Measurements from ENCODE around the gene DLG2. TPM values are rescaled to one million over a fixed set of nuclear protein-coding genes. Genes with fewer than 3 reads are reported as not detected.
"Not testable (repeated sequence)": the region's sequence is repeated elsewhere in the genome, so short reads cannot be mapped to it uniquely, and the experiment has no call there.

The DLG2 gene
- total RNA-seq, 3 donors from 2014 or later, result 4.3 to 12.3 (median 6.9) TPM

DNA sequence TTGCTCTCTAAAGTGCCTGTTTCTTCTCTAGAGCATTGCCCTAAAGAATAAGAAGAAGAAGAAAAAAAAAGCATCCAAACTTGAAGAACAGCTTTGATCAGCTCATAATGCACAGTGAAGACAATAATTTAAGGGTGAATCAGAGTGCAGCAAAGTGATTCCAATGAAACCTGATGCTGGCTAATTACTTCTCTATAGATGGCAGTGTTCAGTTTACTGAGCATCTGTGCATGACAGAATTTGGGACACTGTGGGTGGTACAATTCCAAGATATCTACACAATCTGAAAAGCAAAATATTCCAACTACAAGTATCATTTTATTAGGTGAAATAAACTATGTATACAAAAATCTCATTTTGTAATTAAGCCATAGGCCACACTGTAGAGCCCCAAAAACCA is 1890.5 kb downstream of the DLG2 start:
- H3K4me1 ChIP-seq, result no peaks in the 10 kb centered on the region
- H3K9me3 ChIP-seq, result no peaks in the 10 kb centered on the region
- no peak overlapping the region for H3K4me3 ChIP-seq
- intact Hi-C loops (cut with DNase I; ENCODE audit: low total_unique reads), result no loop called here
- TF ChIP-seq POLR2A (IDR thresholded peaks at IDR 0.05) (no peak), POLR2AphosphoS5 (IDR thresholded peaks at IDR 0.05) (no peak)
- TF ChIP-seq, protein P1, sequence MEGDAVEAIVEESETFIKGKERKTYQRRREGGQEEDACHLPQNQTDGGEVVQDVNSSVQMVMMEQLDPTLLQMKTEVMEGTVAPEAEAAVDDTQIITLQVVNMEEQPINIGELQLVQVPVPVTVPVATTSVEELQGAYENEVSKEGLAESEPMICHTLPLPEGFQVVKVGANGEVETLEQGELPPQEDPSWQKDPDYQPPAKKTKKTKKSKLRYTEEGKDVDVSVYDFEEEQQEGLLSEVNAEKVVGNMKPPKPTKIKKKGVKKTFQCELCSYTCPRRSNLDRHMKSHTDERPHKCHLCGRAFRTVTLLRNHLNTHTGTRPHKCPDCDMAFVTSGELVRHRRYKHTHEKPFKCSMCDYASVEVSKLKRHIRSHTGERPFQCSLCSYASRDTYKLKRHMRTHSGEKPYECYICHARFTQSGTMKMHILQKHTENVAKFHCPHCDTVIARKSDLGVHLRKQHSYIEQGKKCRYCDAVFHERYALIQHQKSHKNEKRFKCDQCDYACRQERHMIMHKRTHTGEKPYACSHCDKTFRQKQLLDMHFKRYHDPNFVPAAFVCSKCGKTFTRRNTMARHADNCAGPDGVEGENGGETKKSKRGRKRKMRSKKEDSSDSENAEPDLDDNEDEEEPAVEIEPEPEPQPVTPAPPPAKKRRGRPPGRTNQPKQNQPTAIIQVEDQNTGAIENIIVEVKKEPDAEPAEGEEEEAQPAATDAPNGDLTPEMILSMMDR (IDR thresholded peaks at IDR 0.05), result no peak
- no peak for DNase-seq (ENCODE audit: low spot score in 2 of 2)
- no peaks in the 10 kb centered on the region for H3K27me3 ChIP-seq
- no peaks in the 10 kb centered on the region for H3K36me3 ChIP-seq
- H3K27ac ChIP-seq, result no peak overlapping the region

DNA sequence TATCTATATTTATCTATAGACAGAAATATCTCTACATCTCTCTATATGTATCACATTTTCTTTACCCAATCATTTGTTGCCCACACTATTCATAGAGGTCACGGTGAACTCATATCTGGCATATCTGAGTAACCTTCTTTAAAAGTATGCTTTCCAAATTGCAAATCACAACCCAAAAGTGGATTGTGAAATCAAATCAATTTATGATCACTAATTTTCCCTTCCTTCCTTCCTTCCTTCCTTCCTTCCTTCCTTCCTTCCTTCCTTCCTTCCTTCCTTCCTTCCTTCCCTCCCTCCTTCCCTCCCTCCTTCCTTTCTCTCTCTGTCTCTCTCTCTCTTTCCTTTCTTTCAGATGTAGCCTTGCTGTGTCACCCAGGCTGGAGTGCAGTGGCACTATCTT is 1893.0 kb downstream of the DLG2 start:
- Histone ChIP-seq H3K9me3 (no peaks in the 10 kb centered on the region), H3K4me1 (no peaks in the 10 kb centered on the region), H3K36me3 (no peaks in the 10 kb centered on the region), H3K27me3 (no peaks in the 10 kb centered on the region), H3K4me3 (no peak overlapping the region), H3K27ac (no peak overlapping the region)
- no peak for DNase-seq (ENCODE audit: low spot score in 2 of 2)
- intact Hi-C loops (cut with DNase I; ENCODE audit: low total_unique reads), result no loop called here
- TF ChIP-seq, protein P1 (IDR thresholded peaks at IDR 0.05), result no peak
- TF ChIP-seq POLR2A (IDR thresholded peaks at IDR 0.05), result no peak
- no peak for TF ChIP-seq POLR2AphosphoS5 (IDR thresholded peaks at IDR 0.05)

DNA sequence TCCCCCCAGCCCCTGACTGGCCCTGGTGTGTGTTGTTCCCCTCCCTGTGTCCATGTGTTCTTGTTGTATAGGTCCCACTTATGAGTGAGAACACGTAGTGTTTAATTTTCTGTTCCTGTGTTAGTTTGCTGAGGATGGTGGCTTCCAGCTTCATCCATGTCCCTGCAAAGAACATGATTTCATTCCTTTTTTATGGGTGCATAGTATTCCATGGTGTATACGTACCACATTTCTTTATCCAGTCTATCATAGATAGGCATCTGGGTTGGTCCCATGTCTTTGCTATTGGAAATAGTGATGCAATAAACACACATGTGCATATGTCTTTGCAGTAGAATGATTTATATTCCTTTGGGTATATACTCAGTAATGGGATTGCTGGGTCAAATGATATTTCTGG is 1895.9 kb downstream of the DLG2 start:
- intact Hi-C loops (cut with DNase I; ENCODE audit: low total_unique reads); H3K4me3 ChIP-seq: not testable (repeated sequence)

DNA sequence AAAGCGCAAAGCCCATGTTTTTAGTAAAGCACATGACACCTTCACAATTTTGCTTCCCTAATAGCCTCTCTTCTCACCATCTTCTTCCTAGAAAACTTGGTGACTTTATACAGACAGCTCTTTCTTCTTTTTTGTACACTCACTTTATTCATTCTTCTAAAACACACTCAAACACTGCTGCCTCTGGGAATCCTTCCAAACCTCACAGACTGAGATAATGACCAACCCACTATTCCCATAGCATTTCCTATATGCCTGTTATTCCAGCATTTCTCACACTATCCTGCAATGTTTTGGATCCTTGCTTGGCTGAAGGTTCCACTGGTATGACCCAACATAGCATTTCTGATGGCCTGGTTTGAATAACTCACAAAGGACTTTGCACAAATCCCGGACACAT is 1898.9 kb downstream of the DLG2 start:
- H3K36me3 ChIP-seq, result no peaks in the 10 kb centered on the region
- H3K4me1 ChIP-seq, result no peaks in the 10 kb centered on the region
- DNase-seq (ENCODE audit: low spot score in 2 of 2), result no peak
- no peak overlapping the region for H3K27ac ChIP-seq
- no peaks in the 10 kb centered on the region for H3K27me3 ChIP-seq
- intact Hi-C loops (cut with DNase I; ENCODE audit: low total_unique reads), result no loop called here
- TF ChIP-seq POLR2AphosphoS5 (IDR thresholded peaks at IDR 0.05) (no peak), POLR2A (IDR thresholded peaks at IDR 0.05) (no peak)
- TF ChIP-seq, protein P1 (IDR thresholded peaks at IDR 0.05), result no peak
- H3K4me3 ChIP-seq, result no peak overlapping the region
- H3K9me3 ChIP-seq, result no peaks in the 10 kb centered on the region

More for the DNA sequence above, 1895.9 kb downstream of the DLG2 start:
- H3K36me3 ChIP-seq; H3K27ac ChIP-seq; DNase-seq (ENCODE audit: low spot score in 2 of 2); H3K9me3 ChIP-seq; H3K27me3 ChIP-seq; H3K4me1 ChIP-seq: not testable (repeated sequence)

DNA sequence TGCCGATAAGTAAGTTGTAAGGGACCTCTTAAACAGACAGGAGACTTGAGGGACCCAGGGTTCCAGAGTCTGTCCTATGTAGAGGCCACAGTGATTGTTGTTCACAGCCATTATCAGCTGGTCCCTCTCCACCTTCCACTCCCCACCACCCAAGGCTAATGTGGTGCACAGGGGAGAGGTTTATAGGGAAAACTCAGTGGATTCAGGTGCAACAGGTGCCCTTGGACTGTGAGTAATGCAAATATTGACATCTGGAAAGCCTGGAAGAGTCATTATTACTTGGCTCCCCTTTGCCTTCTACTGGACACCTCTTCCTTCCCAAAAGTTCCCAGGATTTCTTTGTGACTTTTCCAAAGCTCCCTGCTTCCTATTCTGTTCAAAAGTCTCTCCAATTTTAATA is 1899.9 kb downstream of the DLG2 start:
- Histone ChIP-seq H3K4me3 (no peak overlapping the region), H3K9me3 (no peaks in the 10 kb centered on the region), H3K36me3 (no peaks in the 10 kb centered on the region), H3K27me3 (no peaks in the 10 kb centered on the region), H3K27ac (no peak overlapping the region), H3K4me1 (no peaks in the 10 kb centered on the region)
- intact Hi-C loops (cut with DNase I; ENCODE audit: low total_unique reads), result no loop called here
- TF ChIP-seq POLR2A (IDR thresholded peaks at IDR 0.05) (no peak), POLR2AphosphoS5 (IDR thresholded peaks at IDR 0.05) (no peak)
- TF ChIP-seq, protein P1 (IDR thresholded peaks at IDR 0.05), result no peak
- DNase-seq (ENCODE audit: low spot score in 2 of 2), result no peak

DNA sequence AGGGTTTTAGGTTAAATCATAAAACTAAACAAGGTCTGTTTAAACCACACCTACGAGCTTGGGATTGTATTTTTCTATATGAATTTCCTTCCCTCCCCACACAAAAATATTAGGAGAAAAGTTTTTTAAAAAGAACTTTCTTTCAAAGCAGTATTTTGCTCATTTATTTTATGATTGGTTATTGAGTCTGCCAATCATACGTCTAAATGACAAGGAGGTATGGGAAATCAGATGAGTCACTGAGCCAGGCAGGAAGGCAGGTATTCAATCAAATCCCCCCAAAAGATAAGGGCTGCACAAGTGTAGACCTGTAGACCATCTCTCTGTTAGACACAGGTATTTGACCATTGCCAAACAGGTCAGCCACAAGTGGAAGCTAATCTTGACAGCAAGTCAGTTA is 1900.8 kb downstream of the DLG2 start:
- intact Hi-C loops (cut with DNase I; ENCODE audit: low total_unique reads), result no loop called here
- no peaks in the 10 kb centered on the region for H3K4me1 ChIP-seq
- no peak overlapping the region for H3K27ac ChIP-seq
- DNase-seq (ENCODE audit: low spot score in 2 of 2), result no peak
- H3K4me3 ChIP-seq, result no peak overlapping the region
- no peak for TF ChIP-seq POLR2AphosphoS5 (IDR thresholded peaks at IDR 0.05)
- TF ChIP-seq POLR2A (IDR thresholded peaks at IDR 0.05), result no peak
- TF ChIP-seq, protein P1 (IDR thresholded peaks at IDR 0.05), result no peak
- H3K9me3 ChIP-seq, result no peaks in the 10 kb centered on the region
- no peaks in the 10 kb centered on the region for H3K27me3 ChIP-seq
- H3K36me3 ChIP-seq, result no peaks in the 10 kb centered on the region
